K562 (cell line): ENCODE results near the gene LY6G6C. TPM values are rescaled to one million over a fixed set of nuclear protein-coding genes. Genes with fewer than 3 reads are reported as not detected.

Source experiments
- BCL6 ChIP-seq: fragments of 250-450 bp; sonication (Bioruptor Pico); IDR thresholded peaks from 2 replicates; pipeline ENCODE4 v1.4.0; 2020
- CC2D1A ChIP-seq: fragments of 450-650 bp; IDR thresholded peaks from 2 replicates; pipeline ENCODE4 v1.6.1; 2017; ENCODE audit warnings: mild to moderate bottlenecking
- ERF ChIP-seq: fragments of 450-650 bp; formaldehyde crosslinking; IDR thresholded peaks from 2 replicates; pipeline ENCODE4 v1.4.0; 2020; ENCODE audit warnings: mild to moderate bottlenecking, mixed read lengths
- FOXO4 ChIP-seq: fragments of 450-650 bp; formaldehyde crosslinking; IDR thresholded peaks from 2 replicates; pipeline ENCODE4 v1.4.0; 2020; ENCODE audit warnings: mild to moderate bottlenecking, moderate library complexity
- HIVEP1 ChIP-seq: fragments of 250-450 bp; sonication (Bioruptor Pico); IDR thresholded peaks from 2 replicates; pipeline ENCODE4 v1.4.0; 2020; ENCODE audit warnings: mild to moderate bottlenecking
- HSF4 ChIP-seq: fragments of 250-450 bp; sonication (Bioruptor Pico); IDR thresholded peaks from 2 replicates; pipeline ENCODE4 v2.1.2; 2022; ENCODE audit warnings: mild to moderate bottlenecking, moderate library complexity, borderline replicate concordance
- KAT7 ChIP-seq: sonication (generic); formaldehyde crosslinking; IDR thresholded peaks from 2 replicates; pipeline ENCODE4 v1.8.0; 2022; ENCODE audit warnings: missing genetic modification reagents, mild to moderate bottlenecking, borderline replicate concordance
- MAX ChIP-seq: sonication (generic); formaldehyde crosslinking; IDR thresholded peaks from 2 replicates; pipeline ENCODE4 v1.9.0; 2022; ENCODE audit warnings: mild to moderate bottlenecking, missing genetic modification reagents
- MTA3 ChIP-seq: fragments of 450-650 bp; formaldehyde crosslinking; IDR thresholded peaks from 2 replicates; pipeline ENCODE4 v1.6.1; 2017; ENCODE audit warnings: mild to moderate bottlenecking, borderline replicate concordance
- NCOA1 ChIP-seq: fragments of 450-650 bp; IDR thresholded peaks from 2 replicates; pipeline ENCODE4 v1.6.1; 2016; ENCODE audit warnings: low read depth
- NR1H2 ChIP-seq: sonication (generic); formaldehyde crosslinking; IDR thresholded peaks from 2 replicates; pipeline ENCODE4 v1.4.0; 2020; ENCODE audit warnings: mild to moderate bottlenecking, missing genetic modification reagents
- NR2C2 ChIP-seq, 2 experiments: fragments of 200-800 bp in 1 of 2; sonication (Bioruptor generic) in 1 of 2; sonication (generic) in 1 of 2; formaldehyde crosslinking in 1 of 2; IDR thresholded peaks; 2 replicates each; pipeline versions ENCODE4 v1.6.1 to v1.8.0; 2016 to 2022; ENCODE audit warnings: mild to moderate bottlenecking in 1 of 2, missing compliant biosample characterization in 1 of 2, missing genetic modification characterization in 1 of 2, missing genetic modification reagents in 1 of 2
- TEAD1 ChIP-seq, 2 experiments: fragments of 450-650 bp in 1 of 2; sonication (generic) in 1 of 2; formaldehyde crosslinking; IDR thresholded peaks; 2 replicates each; pipeline versions ENCODE4 v1.4.0 to v1.8.0; 2020 to 2022; ENCODE audit warnings: mild to moderate bottlenecking in 2 of 2, missing genetic modification reagents in 1 of 2
- TGIF2 ChIP-seq: sonication (generic); formaldehyde crosslinking; IDR thresholded peaks from 2 replicates; pipeline ENCODE4 v1.8.1; 2022; ENCODE audit warnings: mild to moderate bottlenecking, missing genetic modification reagents, moderate library complexity
- ZC3H8 ChIP-seq: fragments of 450-650 bp; IDR thresholded peaks from 2 replicates; pipeline ENCODE4 v1.6.1; 2017
- ZFP30 ChIP-seq: fragments of 250-450 bp; sonication (Bioruptor Pico); IDR thresholded peaks from 2 replicates; pipeline ENCODE4 v1.8.0; 2022; ENCODE audit warnings: moderate library complexity, mild to moderate bottlenecking, inconsistent platforms, borderline replicate concordance
- ZNF212 ChIP-seq: fragments of 450-650 bp; formaldehyde crosslinking; IDR thresholded peaks from 2 replicates; pipeline ENCODE4 v1.4.0; 2020; ENCODE audit warnings: mild to moderate bottlenecking
- ZNF23 ChIP-seq: fragments of 250-450 bp; sonication (Bioruptor Pico); IDR thresholded peaks from 2 replicates; pipeline ENCODE4 v1.4.0; 2020; ENCODE audit warnings: mild to moderate bottlenecking
- ZNF384 ChIP-seq: IDR thresholded peaks from 2 replicates; pipeline ENCODE4 v1.6.1; 2012; ENCODE audit warnings: low read depth, low read length, improper control_type of control experiment
- ZNF445 ChIP-seq: fragments of 250-450 bp; sonication (Bioruptor Pico); IDR thresholded peaks from 2 replicates; pipeline ENCODE4 v1.4.0; 2020; ENCODE audit warnings: low read depth, mild to moderate bottlenecking, moderate library complexity
- ZNF696 ChIP-seq: fragments of 250-450 bp; sonication (Bioruptor Pico); conservative IDR thresholded peaks from 2 replicates; pipeline ENCODE4 v1.4.0; 2020; ENCODE audit warnings: mild to moderate bottlenecking, moderate library complexity
- polyA plus RNA-seq, 8 experiments: library from polyadenylated mRNA; depleted of rRNA in 4 of 8; stranded (reverse) in 5 of 8; unstranded in 3 of 8; fragments of >200 nt; fragmentation: Nextera tagmentation in 2 of 8; fragmentation: Illumina TruSeq in 1 of 8; extraction: Ambion mirVana in 2 of 8; extraction: Trizol in 1 of 8; gene quantifications; 2 replicates each; pipeline versions ENCODE4 v1.2.1 to v1.2.3, GENCODE V29; 2011 to 2014; ENCODE audit warnings: inconsistent platforms in 1 of 8, missing spikeins in 1 of 8
- total RNA-seq, 7 experiments: library from RNA; depleted of rRNA in 6 of 7; stranded (reverse); fragments of >200 nt in 6 of 7; fragmentation: Illumina TruSeq in 2 of 7; extraction: Trizol in 2 of 7; gene quantifications; 2 replicates each; pipeline versions ENCODE4 v1.2.1 to v1.2.3, GENCODE V29; 2011 to 2021; ENCODE audit warnings: low replicate concordance in 1 of 7
- TF ChIP-seq, protein P1 (sequence below): fragments of 250-450 bp; sonication (Bioruptor Pico); IDR thresholded peaks from 2 replicates; pipeline ENCODE4 v1.5.0; 2020; ENCODE audit warnings: mild to moderate bottlenecking, borderline replicate concordance
- TF ChIP-seq, protein P2 (sequence below), 2 experiments: fragments of 150-350 bp in 1 of 2; IDR thresholded peaks; 2 replicates each; pipeline ENCODE4 v1.6.1; 2012 to 2016; ENCODE audit warnings: low read depth in 2 of 2, low read length in 2 of 2, mild to moderate bottlenecking in 1 of 2, moderate library complexity in 1 of 2

Gene LY6G6C
- total and polyA plus RNA-seq, 9 of the 15 experiments (the other 6 are each of a cell fraction or from before 2014, with no cell fraction given), result 0.06 to 0.20 TPM; not detected in 7

DNA sequence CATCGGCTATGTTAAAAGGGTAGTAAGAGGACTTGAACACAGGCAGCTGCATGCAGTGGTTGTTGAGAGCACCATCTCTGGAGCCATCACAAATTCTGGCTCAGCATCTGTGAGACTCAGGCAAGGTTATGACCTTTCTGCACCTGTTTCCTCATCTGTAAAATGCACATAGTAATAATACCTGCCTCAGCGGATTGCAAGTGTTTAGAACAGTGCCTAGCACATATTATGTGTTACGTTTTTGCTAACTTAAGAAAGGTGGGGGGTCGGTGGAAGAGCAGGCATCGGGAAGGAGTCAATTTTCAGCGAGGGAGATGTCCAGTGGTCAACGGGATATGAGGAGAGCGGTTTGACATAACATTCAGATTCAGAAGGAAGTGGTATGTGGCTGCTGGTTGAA, 43.6 kb downstream of the LY6G6C start (continued):
- TF ChIP-seq ZC3H8 (no peak), TEAD1 (CRISPR knock-in tag; IDR thresholded peaks at IDR 0.05) (peak in 1 of 2 experiments; percentile 55; a peak in 1 of 4 replicates), FOXO4 (CRISPR knock-in tag) (no peak), NR1H2 (CRISPR knock-in tag) (no peak), ZNF445 (no peak), CC2D1A (no peak), NR2C2 (CRISPR knock-in tag; IDR thresholded peaks at IDR 0.05) (no peak), NR2C2 (tag; IDR thresholded peaks at IDR 0.05) (no peak), MAX (CRISPR knock-in tag) (0 out of 2 replicates have a peak, but pooled peaks have one; percentile 34), KAT7 (CRISPR knock-in tag) (no peak), ZNF23 (CRISPR knock-in tag) (no peak), ZFP30 (no peak), BCL6 (no peak), HSF4 (CRISPR knock-in tag) (no peak), TGIF2 (CRISPR knock-in tag) (no peak), ERF (CRISPR knock-in tag) (no peak), ZNF696 (CRISPR knock-in tag) (no peak), HIVEP1 (no peak), ZNF212 (no peak), ZNF384 (no peak), NCOA1 (no peak), MTA3 (0 out of 2 replicates have a peak, but pooled peaks have one; percentile 32)
- TF ChIP-seq, protein P1, sequence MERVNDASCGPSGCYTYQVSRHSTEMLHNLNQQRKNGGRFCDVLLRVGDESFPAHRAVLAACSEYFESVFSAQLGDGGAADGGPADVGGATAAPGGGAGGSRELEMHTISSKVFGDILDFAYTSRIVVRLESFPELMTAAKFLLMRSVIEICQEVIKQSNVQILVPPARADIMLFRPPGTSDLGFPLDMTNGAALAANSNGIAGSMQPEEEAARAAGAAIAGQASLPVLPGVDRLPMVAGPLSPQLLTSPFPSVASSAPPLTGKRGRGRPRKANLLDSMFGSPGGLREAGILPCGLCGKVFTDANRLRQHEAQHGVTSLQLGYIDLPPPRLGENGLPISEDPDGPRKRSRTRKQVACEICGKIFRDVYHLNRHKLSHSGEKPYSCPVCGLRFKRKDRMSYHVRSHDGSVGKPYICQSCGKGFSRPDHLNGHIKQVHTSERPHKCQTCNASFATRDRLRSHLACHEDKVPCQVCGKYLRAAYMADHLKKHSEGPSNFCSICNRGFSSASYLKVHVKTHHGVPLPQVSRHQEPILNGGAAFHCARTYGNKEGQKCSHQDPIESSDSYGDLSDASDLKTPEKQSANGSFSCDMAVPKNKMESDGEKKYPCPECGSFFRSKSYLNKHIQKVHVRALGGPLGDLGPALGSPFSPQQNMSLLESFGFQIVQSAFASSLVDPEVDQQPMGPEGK (CRISPR knock-in tag), result no peak
- TF ChIP-seq, protein P2, sequence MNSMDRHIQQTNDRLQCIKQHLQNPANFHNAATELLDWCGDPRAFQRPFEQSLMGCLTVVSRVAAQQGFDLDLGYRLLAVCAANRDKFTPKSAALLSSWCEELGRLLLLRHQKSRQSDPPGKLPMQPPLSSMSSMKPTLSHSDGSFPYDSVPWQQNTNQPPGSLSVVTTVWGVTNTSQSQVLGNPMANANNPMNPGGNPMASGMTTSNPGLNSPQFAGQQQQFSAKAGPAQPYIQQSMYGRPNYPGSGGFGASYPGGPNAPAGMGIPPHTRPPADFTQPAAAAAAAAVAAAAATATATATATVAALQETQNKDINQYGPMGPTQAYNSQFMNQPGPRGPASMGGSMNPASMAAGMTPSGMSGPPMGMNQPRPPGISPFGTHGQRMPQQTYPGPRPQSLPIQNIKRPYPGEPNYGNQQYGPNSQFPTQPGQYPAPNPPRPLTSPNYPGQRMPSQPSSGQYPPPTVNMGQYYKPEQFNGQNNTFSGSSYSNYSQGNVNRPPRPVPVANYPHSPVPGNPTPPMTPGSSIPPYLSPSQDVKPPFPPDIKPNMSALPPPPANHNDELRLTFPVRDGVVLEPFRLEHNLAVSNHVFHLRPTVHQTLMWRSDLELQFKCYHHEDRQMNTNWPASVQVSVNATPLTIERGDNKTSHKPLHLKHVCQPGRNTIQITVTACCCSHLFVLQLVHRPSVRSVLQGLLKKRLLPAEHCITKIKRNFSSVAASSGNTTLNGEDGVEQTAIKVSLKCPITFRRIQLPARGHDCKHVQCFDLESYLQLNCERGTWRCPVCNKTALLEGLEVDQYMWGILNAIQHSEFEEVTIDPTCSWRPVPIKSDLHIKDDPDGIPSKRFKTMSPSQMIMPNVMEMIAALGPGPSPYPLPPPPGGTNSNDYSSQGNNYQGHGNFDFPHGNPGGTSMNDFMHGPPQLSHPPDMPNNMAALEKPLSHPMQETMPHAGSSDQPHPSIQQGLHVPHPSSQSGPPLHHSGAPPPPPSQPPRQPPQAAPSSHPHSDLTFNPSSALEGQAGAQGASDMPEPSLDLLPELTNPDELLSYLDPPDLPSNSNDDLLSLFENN (IDR thresholded peaks at IDR 0.05; ENCODE audit: low read depth in 2 of 2, low read length in 2 of 2), result no peak
- TF ChIP-seq, all 486 proteins: peak for 13
